PC-3 (cell line): Measurements from ENCODE around the gene MRGPRD. TPM values are rescaled to one million over a fixed set of nuclear protein-coding genes. Genes with fewer than 3 reads are reported as not detected.
"Not testable (repeated sequence)": the region's sequence is repeated elsewhere in the genome, so short reads cannot be mapped to it uniquely, and the experiment has no call there.

Experiments used
- ATAC-seq: fragments of 200-7000 bp; cut with Tn5 transposase; 2 replicates; pipeline ENCODE4 v1.9.1; 2020; ENCODE audit warnings: mild to moderate bottlenecking, moderate library complexity
- BruUV-seq: library from RNA; stranded (reverse); fragments of 400-500 nt; replicated peaks from 2 replicates; lab custom pipeline; 2021; lab: Mats Ljungman, UMichigan
- CTCF ChIA-PET: fragments of 300-600 bp; sonication (Branson Sonifier 250); formaldehyde crosslinking; loops from one replicate; lab custom pipeline; 2022; ENCODE audit warnings: antibody characterized with exemption; lab: Charles Lee
- POLR2A ChIA-PET: fragments of 300-600 bp; sonication (Branson Sonifier 250); formaldehyde crosslinking; loops from one replicate; lab custom pipeline; 2022; ENCODE audit warnings: antibody characterized with exemption; ENCODE audit not compliant: unreplicated experiment; lab: Charles Lee
- DNase-seq: peaks from one replicate; pipeline ENCODE4 v3.0.0-alpha.2; 2015
- H2AFZ ChIP-seq: fragments of 300-600 bp; sonication (generic); 2 replicates; pipeline ENCODE4 v1.6.0; 2016; ENCODE audit warnings: antibody characterized with exemption, low read length
- H3F3A ChIP-seq: fragments of 300-600 bp; sonication (generic); one replicate; pipeline ENCODE4 v1.6.0; 2017; ENCODE audit warnings: antibody characterized with exemption, low read length, control low read depth, mild to moderate bottlenecking; ENCODE audit not compliant: unreplicated experiment
- H3K27ac ChIP-seq: fragments of 300-600 bp; sonication (generic); 2 replicates; pipeline ENCODE4 v1.5.1; 2016; ENCODE audit warnings: mild to moderate bottlenecking, low read length
- H3K27me3 ChIP-seq: fragments of 300-600 bp; sonication (generic); 2 replicates; pipeline ENCODE4 v1.6.1; 2016; ENCODE audit warnings: low read length, mixed read lengths
- H3K36me3 ChIP-seq: fragments of 300-600 bp; sonication (generic); 2 replicates; pipeline ENCODE4 v1.6.1; 2016; ENCODE audit warnings: low read depth, mixed run types, low read length, mixed read lengths
- H3K4me1 ChIP-seq: fragments of 300-600 bp; sonication (generic); 2 replicates; pipeline ENCODE4 v1.5.1; 2016; ENCODE audit warnings: low read length; ENCODE audit not compliant: insufficient read depth
- H3K4me2 ChIP-seq: fragments of 300-600 bp; sonication (generic); 2 replicates; pipeline ENCODE4 v1.6.0; 2016; ENCODE audit warnings: low read length
- H3K4me3 ChIP-seq: fragments of 300-600 bp; sonication (generic); 2 replicates; pipeline ENCODE4 v1.5.1; 2016; ENCODE audit warnings: mild to moderate bottlenecking, low read length, mixed read lengths
- H3K79me2 ChIP-seq: fragments of 300-600 bp; sonication (generic); 2 replicates; pipeline ENCODE4 v1.6.1; 2017; ENCODE audit warnings: low read length, mixed read lengths
- H3K9ac ChIP-seq: fragments of 300-600 bp; sonication (generic); 2 replicates; pipeline ENCODE4 v1.6.0; 2016; ENCODE audit warnings: mild to moderate bottlenecking, low read length
- H3K9me2 ChIP-seq: fragments of 300-600 bp; sonication (generic); replicated peaks from 2 replicates; pipeline ENCODE4 v1.6.1; 2016; ENCODE audit warnings: mixed run types, low read length, mixed read lengths
- H3K9me3 ChIP-seq: fragments of 300-600 bp; sonication (generic); 2 replicates; pipeline ENCODE4 v1.6.1; 2016; ENCODE audit warnings: low read length, mixed read lengths
- H4K20me1 ChIP-seq: fragments of 300-600 bp; sonication (generic); 2 replicates; pipeline ENCODE4 v1.6.1; 2016; ENCODE audit warnings: low read length, mixed read lengths
- CTCF ChIP-seq: fragments of 300-600 bp; sonication (generic); conservative IDR thresholded peaks from 2 replicates; pipeline ENCODE4 v1.5.1; 2017; ENCODE audit warnings: antibody characterized with exemption, low read depth, mild to moderate bottlenecking, low read length
- EZH2 ChIP-seq: fragments of 300-600 bp; sonication (generic); IDR thresholded peaks from one replicate; pipeline ENCODE4 v1.6.1; 2017; ENCODE audit warnings: antibody characterized with exemption, mild to moderate bottlenecking, low read length; ENCODE audit not compliant: unreplicated experiment
- EZH2phosphoT487 ChIP-seq: fragments of 300-600 bp; sonication (generic); IDR thresholded peaks from 2 replicates; pipeline ENCODE4 v1.6.1; 2018; ENCODE audit warnings: mild to moderate bottlenecking, antibody characterized with exemption, low read length, borderline replicate concordance
- intact Hi-C: fragments of 100-400 bp; cut with micrococcal nuclease; formaldehyde crosslinking; loops from 2 replicates; pipeline ENCODE4 v1.9.0; 2023
- total RNA-seq: library from RNA; depleted of rRNA; stranded (reverse); fragments of >200 nt; gene quantifications from 2 replicates; pipeline ENCODE4 v1.2.3, GENCODE V29; 2014

Gene MRGPRD
- total RNA-seq, 1 experiment from 2014 or later: not detected

GRCh38 chr11:69001243-69002081 is 20.7 kb upstream of the MRGPRD start:
- ATAC-seq: no peak
- Histone ChIP-seq H3K36me3 (no peaks in the 10 kb centered on the region), H3K4me3 (no peak overlapping the region), H3K9me3 (no peaks in the 10 kb centered on the region), H3K9me2 (no peaks in the 10 kb centered on the region), H2AFZ (no peak overlapping the region), H4K20me1 (no peaks in the 10 kb centered on the region), H3K27ac (no peak overlapping the region), H3K4me1 (no peaks in the 10 kb centered on the region), H3K27me3 (no peaks in the 10 kb centered on the region), H3K4me2 (no peak overlapping the region), H3F3A (no peaks in the 10 kb centered on the region), H3K79me2 (no peaks in the 10 kb centered on the region), H3K9ac (no peak overlapping the region)
- CTCF ChIA-PET: interaction anchor here (1.8 kb wide), 1 partner anchor 43 kb away, joined by 6 read pairs; no protein-coding TSS in a partner anchor
- no peak for TF ChIP-seq EZH2
- no peak for TF ChIP-seq CTCF
- no peak for TF ChIP-seq EZH2phosphoT487
- BruUV-seq: no TSS peak
- POLR2A ChIA-PET: interaction anchor here (0.6 kb wide), 1 partner anchor 31 kb away, joined by 3 read pairs; no protein-coding TSS in a partner anchor
- DNase-seq: no peak
- intact Hi-C loops: no loop called here

- Histone ChIP-seq H3K9ac (no peak overlapping the region), H3K36me3 (no peaks in the 10 kb centered on the region), H2AFZ (no peak overlapping the region), H3K27ac (no peak overlapping the region), H3F3A (no peaks in the 10 kb centered on the region), H3K9me3 (no peaks in the 10 kb centered on the region), H3K4me1 (no peaks in the 10 kb centered on the region), H3K27me3 (no peaks in the 10 kb centered on the region), H3K9me2 (no peaks in the 10 kb centered on the region), H4K20me1 (no peaks in the 10 kb centered on the region), H3K4me3 (no peak overlapping the region), H3K79me2 (no peaks in the 10 kb centered on the region), H3K4me2 (no peak overlapping the region)
- intact Hi-C loops: no loop called here
- no TSS peak for BruUV-seq
- ChIA-PET CTCF (interaction anchor here (1.8 kb wide), 1 partner anchor 43 kb away, joined by 6 read pairs; no protein-coding TSS in a partner anchor), POLR2A (interaction anchor here (0.5 kb wide), 1 partner anchor 674 kb away, joined by 3 read pairs; no protein-coding TSS in a partner anchor)
- DNase-seq: peak; percentile 63
- TF ChIP-seq EZH2phosphoT487: no peak
- TF ChIP-seq EZH2: no peak
- peak; percentile 61 for TF ChIP-seq CTCF
- peak; percentile 83 for ATAC-seq
Measured at GRCh38 chr11:69000831-69001242, 20.1 kb upstream of the MRGPRD start.

- Histone ChIP-seq H3K9me3 (no peaks in the 10 kb centered on the region), H3K27me3 (no peaks in the 10 kb centered on the region), H3K4me1 (no peaks in the 10 kb centered on the region), H3F3A (no peaks in the 10 kb centered on the region), H3K36me3 (no peaks in the 10 kb centered on the region), H3K79me2 (no peaks in the 10 kb centered on the region), H3K4me3 (no peak overlapping the region), H3K27ac (no peak overlapping the region), H2AFZ (no peak overlapping the region), H4K20me1 (no peaks in the 10 kb centered on the region), H3K9ac (no peak overlapping the region), H3K4me2 (no peak overlapping the region), H3K9me2 (no peaks in the 10 kb centered on the region)
- DNase-seq (no peak), ATAC-seq (no peak)
- no TSS peak for BruUV-seq
- CTCF ChIA-PET: interaction anchor here (1.8 kb wide), 1 partner anchor 44 kb away, joined by 6 read pairs; no protein-coding TSS in a partner anchor
- intact Hi-C loops: no loop called here
- POLR2A ChIA-PET: interaction anchor here (0.5 kb wide), 1 partner anchor 674 kb away, joined by 3 read pairs; no protein-coding TSS in a partner anchor
- TF ChIP-seq CTCF: no peak
- no peak for TF ChIP-seq EZH2phosphoT487
- TF ChIP-seq EZH2: no peak
Measured at GRCh38 chr11:69000391-69000790, 19.6 kb upstream of the MRGPRD start.

- H3F3A ChIP-seq, DNase-seq, H3K79me2 ChIP-seq, H3K9me3 ChIP-seq, H3K4me2 ChIP-seq, BruUV-seq, POLR2A ChIA-PET, H3K36me3 ChIP-seq, H3K4me3 ChIP-seq, H4K20me1 ChIP-seq, H3K27me3 ChIP-seq, H3K27ac ChIP-seq, H2AFZ ChIP-seq, intact Hi-C loops, H3K4me1 ChIP-seq, H3K9me2 ChIP-seq, ATAC-seq, H3K9ac ChIP-seq: not testable (repeated sequence)
- CTCF ChIA-PET: interaction anchor here (1.8 kb wide), 1 partner anchor 44 kb away, joined by 6 read pairs; no protein-coding TSS in a partner anchor
Measured at GRCh38 chr11:68999748-69000355, 19.1 kb upstream of the MRGPRD start.
